ENCODE results near the gene GUCY2C. TPM values are rescaled to one million over a fixed set of nuclear protein-coding genes. Genes with fewer than 3 reads are reported as not detected.

GUCY2C gene
- total and polyA plus RNA-seq, 2 donors (not counting 3 experiments of a cell fraction or from before 2014, with no cell fraction given): not detected

DNA sequence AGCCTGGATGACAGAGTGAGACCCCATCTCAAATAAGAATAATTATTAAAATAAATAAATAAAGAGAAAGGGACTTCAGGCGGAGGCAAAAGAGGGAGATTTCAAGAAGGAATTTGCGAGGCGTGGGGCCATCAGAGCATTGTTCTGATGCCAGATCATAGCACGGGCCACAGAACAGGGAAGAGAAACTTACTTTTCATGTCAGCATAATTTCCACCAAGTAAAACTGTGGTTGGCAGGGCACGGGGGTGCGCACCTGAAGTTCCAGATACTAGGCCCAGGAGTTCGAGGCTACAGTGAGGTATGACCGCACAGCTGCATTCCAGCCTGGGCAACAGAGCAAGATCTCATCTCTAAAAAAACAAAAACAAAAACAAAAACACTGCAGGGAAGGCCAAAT is 117.8 kb downstream of the GUCY2C start:
- no peak overlapping the region for H3K9ac ChIP-seq (replicated peaks; ENCODE audit: extremely low read depth, insufficient read depth, low read length)
- H3K36me3 ChIP-seq (ENCODE audit: control insufficient read depth in 2 of 2, extremely low read depth in 1 of 2, insufficient read depth in 2 of 2, low read length in 2 of 2): no peaks in the 10 kb centered on the region
- H3K27me3 ChIP-seq (ENCODE audit: control insufficient read depth in 2 of 2, insufficient read depth in 2 of 2, low read length in 2 of 2): no peaks in the 10 kb centered on the region
- no peaks in the 10 kb centered on the region for H4K20me1 ChIP-seq (replicated peaks; ENCODE audit: control insufficient read depth, extremely low read depth, insufficient read depth, low read length)
- ChIA-PET POLR2A (no interaction called here), CTCF (no interaction called here)
- DNase-seq (ENCODE audit: low read depth, low spot score): no peak
- no peak overlapping the region for H3K4me2 ChIP-seq (ENCODE audit: insufficient read depth, low read length)
- no peak for FAIRE-seq
- H3K4me1 ChIP-seq (ENCODE audit: control insufficient read depth, extremely low read depth, insufficient read depth, low read length): no peaks in the 10 kb centered on the region
- H3K4me3 ChIP-seq (replicated peaks in 1 of 3; ENCODE audit: insufficient read depth in 1 of 3, low read depth in 1 of 3, low read length in 3 of 3): no peak overlapping the region
- intact Hi-C loops (cut with micrococcal nuclease) (no loop called here), dilution Hi-C loops (cut with MboI; ENCODE audit: extremely low pct_ligation_motif_present, low sequenced_read_pairs) (no loop called here)
- no peaks in the 10 kb centered on the region for H3K9me3 ChIP-seq (replicated peaks; ENCODE audit: control insufficient read depth, insufficient read depth, low read length)
- no peaks in the 10 kb centered on the region for H3K79me2 ChIP-seq (ENCODE audit: control insufficient read depth, insufficient read depth, low read length)
- H3K27ac ChIP-seq (ENCODE audit: insufficient read depth, low read depth, low read length): no peak overlapping the region
- no peak for TF ChIP-seq GATA2 (IDR thresholded peaks at IDR 0.05; ENCODE audit: insufficient read depth, insufficient read length, low read depth, low read length)
- no TSS peak for BruUV-seq (replicated peaks)
- H3K9me1 ChIP-seq (replicated peaks; ENCODE audit: control insufficient read depth, extremely low read depth, insufficient read depth, low read length): no peaks in the 10 kb centered on the region
- H2AFZ ChIP-seq (ENCODE audit: low read depth, low read length): no peak overlapping the region

DNA sequence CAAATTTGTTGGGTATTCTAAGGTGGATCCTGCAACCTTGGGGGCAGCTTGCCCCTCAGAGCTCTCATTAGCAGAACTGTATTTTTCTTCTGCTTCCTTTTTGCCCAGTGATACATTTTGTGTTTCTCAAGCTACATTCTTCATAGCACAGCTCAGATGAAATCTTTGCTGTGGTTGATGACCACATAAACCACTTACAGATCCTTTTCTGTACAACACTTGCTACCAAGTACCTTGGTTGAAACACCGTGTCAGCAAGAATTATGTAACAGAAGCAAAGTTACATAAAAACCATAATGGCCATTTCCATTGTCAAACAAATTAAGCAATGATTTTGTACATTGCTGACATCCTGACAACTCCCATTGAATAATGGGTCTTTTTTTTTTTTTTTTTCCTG is 119.1 kb downstream of the GUCY2C start:
- Histone ChIP-seq H3K27me3 (ENCODE audit: control insufficient read depth in 2 of 2, insufficient read depth in 2 of 2, low read length in 2 of 2) (no peaks in the 10 kb centered on the region), H3K4me3 (replicated peaks in 1 of 3; ENCODE audit: insufficient read depth in 1 of 3, low read depth in 1 of 3, low read length in 3 of 3) (no peak overlapping the region), H3K4me2 (ENCODE audit: insufficient read depth, low read length) (no peak overlapping the region), H4K20me1 (replicated peaks; ENCODE audit: control insufficient read depth, extremely low read depth, insufficient read depth, low read length) (no peaks in the 10 kb centered on the region), H3K27ac (ENCODE audit: insufficient read depth, low read depth, low read length) (no peak overlapping the region), H2AFZ (ENCODE audit: low read depth, low read length) (no peak overlapping the region), H3K9ac (replicated peaks; ENCODE audit: extremely low read depth, insufficient read depth, low read length) (no peak overlapping the region), H3K79me2 (ENCODE audit: control insufficient read depth, insufficient read depth, low read length) (no peaks in the 10 kb centered on the region), H3K9me3 (replicated peaks; ENCODE audit: control insufficient read depth, insufficient read depth, low read length) (no peaks in the 10 kb centered on the region), H3K9me1 (replicated peaks; ENCODE audit: control insufficient read depth, extremely low read depth, insufficient read depth, low read length) (no peaks in the 10 kb centered on the region), H3K36me3 (ENCODE audit: control insufficient read depth in 2 of 2, extremely low read depth in 1 of 2, insufficient read depth in 2 of 2, low read length in 2 of 2) (no peaks in the 10 kb centered on the region), H3K4me1 (ENCODE audit: control insufficient read depth, extremely low read depth, insufficient read depth, low read length) (no peaks in the 10 kb centered on the region)
- POLR2A ChIA-PET: no interaction called here
- FAIRE-seq: no peak
- BruUV-seq (replicated peaks): no TSS peak
- intact Hi-C loops (cut with micrococcal nuclease): no loop called here
- DNase-seq (ENCODE audit: low read depth, low spot score): no peak
- dilution Hi-C loops (cut with MboI; ENCODE audit: extremely low pct_ligation_motif_present, low sequenced_read_pairs): no loop called here
- TF ChIP-seq POLR2A (IDR thresholded peaks at IDR 0.05; ENCODE audit: low read depth, low read length) (no peak), FOS (IDR thresholded peaks at IDR 0.05; ENCODE audit: borderline replicate concordance, insufficient read depth, low read length) (no peak), EZH2 (IDR thresholded peaks at IDR 0.05; ENCODE audit: borderline replicate concordance, low read depth, low read length, severe bottlenecking) (no peak), MYC (IDR thresholded peaks at IDR 0.05; ENCODE audit: low read depth, low read length) (no peak), POLR2AphosphoS5 (IDR thresholded peaks at IDR 0.05; ENCODE audit: insufficient read depth, low read depth, low read length) (no peak)
- CTCF ChIA-PET: no interaction called here

Data from endothelial cell of umbilical vein (primary cell).